Liver (tissue), 9 donors: ENCODE measurements around the gene FAM83G. TPM values are rescaled to one million over a fixed set of nuclear protein-coding genes. Genes with fewer than 3 reads are reported as not detected.
"Not testable (repeated sequence)": the region's sequence is repeated elsewhere in the genome, so short reads cannot be mapped to it uniquely, and the experiment has no call there.

Source experiments
- DNase-seq: peaks from one replicate; pipeline ENCODE4 v3.0.0-alpha.2; 2017; ENCODE audit warnings: low spot score
- H3K27ac ChIP-seq, 2 donors: one replicate each; pipeline ENCODE4 v1.7.0; 2013; ENCODE audit warnings: inconsistent platforms in 2 of 2, low read length in 2 of 2, control low read depth in 1 of 2, low read depth in 1 of 2, mild to moderate bottlenecking in 1 of 2
- H3K27me3 ChIP-seq, 4 donors: one replicate each; pipeline versions ENCODE4 v1.6.1 to v1.7.0; 2013; ENCODE audit warnings: low read length in 3 of 4, inconsistent platforms in 1 of 4, mild to moderate bottlenecking in 1 of 4, moderate library complexity in 1 of 4; ENCODE audit not compliant: control insufficient read depth in 4 of 4, insufficient read depth in 4 of 4
- H3K36me3 ChIP-seq, 4 donors: one replicate each; pipeline versions ENCODE4 v1.6.1 to v1.7.0; 2013; ENCODE audit warnings: low read length in 3 of 4, mild to moderate bottlenecking in 3 of 4, low read depth in 1 of 4, moderate library complexity in 1 of 4; ENCODE audit not compliant: control insufficient read depth in 4 of 4, insufficient read depth in 3 of 4
- H3K4me1 ChIP-seq, 4 donors: one replicate each; pipeline versions ENCODE4 v1.6.1 to v1.7.0; 2013; ENCODE audit warnings: low read length in 3 of 4, mild to moderate bottlenecking in 3 of 4, moderate library complexity in 1 of 4; ENCODE audit not compliant: control insufficient read depth in 4 of 4, insufficient read depth in 4 of 4
- H3K4me3 ChIP-seq, 3 donors: one replicate each; pipeline versions ENCODE4 v1.6.1 to v1.7.0; 2013; ENCODE audit warnings: low read length in 3 of 3, control low read depth in 1 of 3, low read depth in 1 of 3, mild to moderate bottlenecking in 1 of 3
- H3K9ac ChIP-seq, 2 donors: one replicate each; pipeline ENCODE4 v1.7.0; 2013; ENCODE audit warnings: low read length in 2 of 2, mild to moderate bottlenecking in 2 of 2, moderate library complexity in 2 of 2, control low read depth in 1 of 2, low read depth in 1 of 2
- H3K9me3 ChIP-seq, 4 donors: one replicate each; pipeline versions ENCODE4 v1.6.1 to v1.7.0; 2013; ENCODE audit warnings: low read length in 3 of 4; ENCODE audit not compliant: control insufficient read depth in 4 of 4
- EGR1 ChIP-seq, 2 donors: IDR thresholded peaks; 2 replicates each; pipeline ENCODE4 v1.6.1; 2016 to 2018; ENCODE audit warnings: antibody characterized with exemption in 2 of 2, low read depth in 2 of 2
- FOXA1 ChIP-seq: IDR thresholded peaks from 2 replicates; pipeline ENCODE4 v1.6.1; 2016; ENCODE audit warnings: antibody characterized with exemption
- FOXA2 ChIP-seq: IDR thresholded peaks from 2 replicates; pipeline ENCODE4 v1.6.1; 2016; ENCODE audit warnings: antibody characterized with exemption
- HNF4A ChIP-seq, 2 donors: conservative IDR thresholded peaks; 2 replicates each; pipeline ENCODE4 v1.6.1; 2016; ENCODE audit warnings: antibody characterized with exemption in 2 of 2, mild to moderate bottlenecking in 2 of 2
- HNF4G ChIP-seq: IDR thresholded peaks from 2 replicates; pipeline ENCODE4 v1.6.1; 2016; ENCODE audit warnings: antibody characterized with exemption
- JUND ChIP-seq, 2 donors: IDR thresholded peaks; 2 replicates each; pipeline ENCODE4 v1.6.1; 2016; ENCODE audit warnings: antibody characterized with exemption in 2 of 2
- NR2F2 ChIP-seq: IDR thresholded peaks from 2 replicates; pipeline ENCODE4 v1.6.1; 2016; ENCODE audit warnings: antibody characterized with exemption
- RAD21 ChIP-seq, 2 donors: IDR thresholded peaks; 2 replicates each; pipeline ENCODE4 v1.6.1; 2016; ENCODE audit warnings: antibody characterized with exemption in 2 of 2, mild to moderate bottlenecking in 2 of 2
- RXRA ChIP-seq, 2 donors: IDR thresholded peaks; 2 replicates each; pipeline ENCODE4 v1.6.1; 2017 to 2018; ENCODE audit warnings: antibody characterized with exemption in 2 of 2, mild to moderate bottlenecking in 1 of 2
- SP1 ChIP-seq: IDR thresholded peaks from 2 replicates; pipeline ENCODE4 v1.6.1; 2018; ENCODE audit warnings: antibody characterized with exemption, mild to moderate bottlenecking
- YY1 ChIP-seq: IDR thresholded peaks from 2 replicates; pipeline ENCODE4 v1.6.1; 2016; ENCODE audit warnings: antibody characterized with exemption, mild to moderate bottlenecking
- WGBS: extraction: QIAGEN DNeasy Blood & Tissue Kit; methylation state at CpG from one replicate; pipeline ENCODE4 v1.1.7; 2013; 5-methylcytosine and 5-hydroxymethylcytosine counted together
- polyA plus RNA-seq, 2 donors: library from polyadenylated mRNA; stranded (reverse) in 1 of 2; unstranded in 1 of 2; fragments of 200-250 nt in 1 of 2; fragments of >200 nt in 1 of 2; fragmentation: Nextera tagmentation in 1 of 2; extraction: Ambion mirVana in 1 of 2; gene quantifications; one replicate each; pipeline versions ENCODE4 v1.2.1 to v1.2.3, GENCODE V29; 2013 to 2015
- total RNA-seq, 2 donors: library from RNA; depleted of rRNA; stranded (reverse); fragments of >200 nt; gene quantifications; one replicate each; pipeline ENCODE4 v1.2.3, GENCODE V29; 2014
- TF ChIP-seq, protein P1 (sequence below): IDR thresholded peaks from 2 replicates; pipeline ENCODE4 v1.6.1; 2016; ENCODE audit warnings: antibody characterized with exemption, mild to moderate bottlenecking
- TF ChIP-seq, protein P2 (sequence below): fragments of 150-350 bp; IDR thresholded peaks from 2 replicates; pipeline ENCODE4 v1.5.1; 2017; ENCODE audit warnings: improper control_type of control experiment, low read depth, low read length; ENCODE audit not compliant: missing input control
- TF ChIP-seq, protein P3 (sequence below): IDR thresholded peaks from 2 replicates; pipeline ENCODE4 v1.6.1; 2016; ENCODE audit warnings: antibody characterized with exemption
- TF ChIP-seq, protein P4 (sequence below): IDR thresholded peaks from 2 replicates; pipeline ENCODE4 v1.6.1; 2016; ENCODE audit warnings: antibody characterized with exemption
- donor health status: healthy.
- donor health status: healthy.
- donor health status: healthy.
- donor health status: healthy.
- donor health status: healthy.

Gene FAM83G
- total and polyA plus RNA-seq, 4 donors = 5.2 to 25.0 (median 11.5) TPM

DNA sequence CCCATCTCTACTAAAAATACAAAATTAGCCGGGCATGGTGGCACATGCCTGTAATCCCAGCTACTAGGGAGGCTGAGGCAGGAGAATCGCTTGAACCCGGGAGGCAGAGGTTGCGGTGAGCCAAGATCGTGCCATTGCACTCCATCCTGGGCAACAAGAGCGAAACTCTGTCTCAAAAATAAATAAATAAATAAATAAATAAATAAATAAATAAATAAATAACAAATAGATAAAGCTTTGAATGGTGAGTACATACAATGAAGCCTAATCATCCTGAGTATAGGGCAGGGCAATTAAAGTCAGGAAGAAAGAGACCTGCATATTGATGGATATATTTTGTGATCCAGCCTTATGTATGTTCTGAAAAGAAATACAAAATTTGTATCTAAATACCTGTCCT is 48.5 kb downstream of the FAM83G start:
- not testable (repeated sequence) for H3K4me3 ChIP-seq, H3K9me3 ChIP-seq, H3K27me3 ChIP-seq, H3K27ac ChIP-seq, H3K36me3 ChIP-seq, DNase-seq, H3K9ac ChIP-seq
- WGBS = 92% methylated on average over 6 of the region's 6 CpGs
- H3K4me1 ChIP-seq = peaks cover 0 to 15% (median 5%) of the 10 kb centered on the region in 4 donors

DNA sequence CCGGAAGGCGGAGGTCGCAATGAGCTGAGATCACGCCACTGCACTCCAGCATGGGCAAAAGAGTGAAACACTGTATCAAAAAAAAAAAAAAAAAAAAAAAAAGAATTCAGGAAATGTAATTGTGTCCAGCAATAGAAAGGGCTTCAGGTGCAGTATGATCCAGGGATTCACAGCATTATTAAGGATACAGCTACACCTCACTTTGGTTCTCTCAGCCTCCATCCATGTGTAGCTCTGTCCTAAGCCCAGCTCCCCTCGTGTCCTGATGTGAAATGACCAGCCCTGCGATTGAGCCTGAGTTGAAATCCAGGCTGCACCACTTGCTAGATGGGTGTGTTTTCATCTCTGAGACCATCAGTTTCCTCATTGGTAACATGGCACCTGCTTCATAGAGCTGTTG is 49.6 kb downstream of the FAM83G start:
- peaks cover 0 to 14% (median 6%) of the 10 kb centered on the region in 4 donors for H3K4me1 ChIP-seq
- no peak overlapping the region for H3K4me3 ChIP-seq
- no peak for DNase-seq
- no peaks in the 10 kb centered on the region for H3K36me3 ChIP-seq
- WGBS = 96% methylated on average over 6 of the region's 6 CpGs
- no peak overlapping the region for H3K27ac ChIP-seq
- H3K9ac ChIP-seq = no peak overlapping the region
- H3K27me3 ChIP-seq = no peaks in the 10 kb centered on the region
- TF ChIP-seq, protein P1, sequence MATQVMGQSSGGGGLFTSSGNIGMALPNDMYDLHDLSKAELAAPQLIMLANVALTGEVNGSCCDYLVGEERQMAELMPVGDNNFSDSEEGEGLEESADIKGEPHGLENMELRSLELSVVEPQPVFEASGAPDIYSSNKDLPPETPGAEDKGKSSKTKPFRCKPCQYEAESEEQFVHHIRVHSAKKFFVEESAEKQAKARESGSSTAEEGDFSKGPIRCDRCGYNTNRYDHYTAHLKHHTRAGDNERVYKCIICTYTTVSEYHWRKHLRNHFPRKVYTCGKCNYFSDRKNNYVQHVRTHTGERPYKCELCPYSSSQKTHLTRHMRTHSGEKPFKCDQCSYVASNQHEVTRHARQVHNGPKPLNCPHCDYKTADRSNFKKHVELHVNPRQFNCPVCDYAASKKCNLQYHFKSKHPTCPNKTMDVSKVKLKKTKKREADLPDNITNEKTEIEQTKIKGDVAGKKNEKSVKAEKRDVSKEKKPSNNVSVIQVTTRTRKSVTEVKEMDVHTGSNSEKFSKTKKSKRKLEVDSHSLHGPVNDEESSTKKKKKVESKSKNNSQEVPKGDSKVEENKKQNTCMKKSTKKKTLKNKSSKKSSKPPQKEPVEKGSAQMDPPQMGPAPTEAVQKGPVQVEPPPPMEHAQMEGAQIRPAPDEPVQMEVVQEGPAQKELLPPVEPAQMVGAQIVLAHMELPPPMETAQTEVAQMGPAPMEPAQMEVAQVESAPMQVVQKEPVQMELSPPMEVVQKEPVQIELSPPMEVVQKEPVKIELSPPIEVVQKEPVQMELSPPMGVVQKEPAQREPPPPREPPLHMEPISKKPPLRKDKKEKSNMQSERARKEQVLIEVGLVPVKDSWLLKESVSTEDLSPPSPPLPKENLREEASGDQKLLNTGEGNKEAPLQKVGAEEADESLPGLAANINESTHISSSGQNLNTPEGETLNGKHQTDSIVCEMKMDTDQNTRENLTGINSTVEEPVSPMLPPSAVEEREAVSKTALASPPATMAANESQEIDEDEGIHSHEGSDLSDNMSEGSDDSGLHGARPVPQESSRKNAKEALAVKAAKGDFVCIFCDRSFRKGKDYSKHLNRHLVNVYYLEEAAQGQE = no peak
- TF ChIP-seq NR2F2 = no peak
- no peak for TF ChIP-seq YY1
- TF ChIP-seq FOXA2 = no peak
- TF ChIP-seq JUND (IDR thresholded peaks at IDR 0.05) = no peak
- no peak for TF ChIP-seq FOXA1
- TF ChIP-seq HNF4A (conservative IDR thresholded peaks at IDR 0.05) = no peak
- TF ChIP-seq RXRA (IDR thresholded peaks at IDR 0.05) = no peak
- TF ChIP-seq, protein P2, sequence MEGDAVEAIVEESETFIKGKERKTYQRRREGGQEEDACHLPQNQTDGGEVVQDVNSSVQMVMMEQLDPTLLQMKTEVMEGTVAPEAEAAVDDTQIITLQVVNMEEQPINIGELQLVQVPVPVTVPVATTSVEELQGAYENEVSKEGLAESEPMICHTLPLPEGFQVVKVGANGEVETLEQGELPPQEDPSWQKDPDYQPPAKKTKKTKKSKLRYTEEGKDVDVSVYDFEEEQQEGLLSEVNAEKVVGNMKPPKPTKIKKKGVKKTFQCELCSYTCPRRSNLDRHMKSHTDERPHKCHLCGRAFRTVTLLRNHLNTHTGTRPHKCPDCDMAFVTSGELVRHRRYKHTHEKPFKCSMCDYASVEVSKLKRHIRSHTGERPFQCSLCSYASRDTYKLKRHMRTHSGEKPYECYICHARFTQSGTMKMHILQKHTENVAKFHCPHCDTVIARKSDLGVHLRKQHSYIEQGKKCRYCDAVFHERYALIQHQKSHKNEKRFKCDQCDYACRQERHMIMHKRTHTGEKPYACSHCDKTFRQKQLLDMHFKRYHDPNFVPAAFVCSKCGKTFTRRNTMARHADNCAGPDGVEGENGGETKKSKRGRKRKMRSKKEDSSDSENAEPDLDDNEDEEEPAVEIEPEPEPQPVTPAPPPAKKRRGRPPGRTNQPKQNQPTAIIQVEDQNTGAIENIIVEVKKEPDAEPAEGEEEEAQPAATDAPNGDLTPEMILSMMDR = no peak
- TF ChIP-seq, protein P3, sequence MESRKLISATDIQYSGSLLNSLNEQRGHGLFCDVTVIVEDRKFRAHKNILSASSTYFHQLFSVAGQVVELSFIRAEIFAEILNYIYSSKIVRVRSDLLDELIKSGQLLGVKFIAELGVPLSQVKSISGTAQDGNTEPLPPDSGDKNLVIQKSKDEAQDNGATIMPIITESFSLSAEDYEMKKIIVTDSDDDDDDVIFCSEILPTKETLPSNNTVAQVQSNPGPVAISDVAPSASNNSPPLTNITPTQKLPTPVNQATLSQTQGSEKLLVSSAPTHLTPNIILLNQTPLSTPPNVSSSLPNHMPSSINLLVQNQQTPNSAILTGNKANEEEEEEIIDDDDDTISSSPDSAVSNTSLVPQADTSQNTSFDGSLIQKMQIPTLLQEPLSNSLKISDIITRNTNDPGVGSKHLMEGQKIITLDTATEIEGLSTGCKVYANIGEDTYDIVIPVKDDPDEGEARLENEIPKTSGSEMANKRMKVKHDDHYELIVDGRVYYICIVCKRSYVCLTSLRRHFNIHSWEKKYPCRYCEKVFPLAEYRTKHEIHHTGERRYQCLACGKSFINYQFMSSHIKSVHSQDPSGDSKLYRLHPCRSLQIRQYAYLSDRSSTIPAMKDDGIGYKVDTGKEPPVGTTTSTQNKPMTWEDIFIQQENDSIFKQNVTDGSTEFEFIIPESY = no peak
- TF ChIP-seq HNF4G = no peak
- TF ChIP-seq, protein P4, sequence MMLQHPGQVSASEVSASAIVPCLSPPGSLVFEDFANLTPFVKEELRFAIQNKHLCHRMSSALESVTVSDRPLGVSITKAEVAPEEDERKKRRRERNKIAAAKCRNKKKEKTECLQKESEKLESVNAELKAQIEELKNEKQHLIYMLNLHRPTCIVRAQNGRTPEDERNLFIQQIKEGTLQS = no peak
- TF ChIP-seq SP1 = no peak
- TF ChIP-seq RAD21 (IDR thresholded peaks at IDR 0.05) = no peak
- TF ChIP-seq EGR1 (IDR thresholded peaks at IDR 0.05; ENCODE audit: low read depth in 2 of 2) = no peak
- H3K9me3 ChIP-seq = no peaks in the 10 kb centered on the region
